ENCODE results near the gene SNRPB.
"Not testable (repeated sequence)": the region's sequence is repeated elsewhere in the genome, so short reads cannot be mapped to it uniquely, and the experiment has no call there.

SNRPB gene

DNA sequence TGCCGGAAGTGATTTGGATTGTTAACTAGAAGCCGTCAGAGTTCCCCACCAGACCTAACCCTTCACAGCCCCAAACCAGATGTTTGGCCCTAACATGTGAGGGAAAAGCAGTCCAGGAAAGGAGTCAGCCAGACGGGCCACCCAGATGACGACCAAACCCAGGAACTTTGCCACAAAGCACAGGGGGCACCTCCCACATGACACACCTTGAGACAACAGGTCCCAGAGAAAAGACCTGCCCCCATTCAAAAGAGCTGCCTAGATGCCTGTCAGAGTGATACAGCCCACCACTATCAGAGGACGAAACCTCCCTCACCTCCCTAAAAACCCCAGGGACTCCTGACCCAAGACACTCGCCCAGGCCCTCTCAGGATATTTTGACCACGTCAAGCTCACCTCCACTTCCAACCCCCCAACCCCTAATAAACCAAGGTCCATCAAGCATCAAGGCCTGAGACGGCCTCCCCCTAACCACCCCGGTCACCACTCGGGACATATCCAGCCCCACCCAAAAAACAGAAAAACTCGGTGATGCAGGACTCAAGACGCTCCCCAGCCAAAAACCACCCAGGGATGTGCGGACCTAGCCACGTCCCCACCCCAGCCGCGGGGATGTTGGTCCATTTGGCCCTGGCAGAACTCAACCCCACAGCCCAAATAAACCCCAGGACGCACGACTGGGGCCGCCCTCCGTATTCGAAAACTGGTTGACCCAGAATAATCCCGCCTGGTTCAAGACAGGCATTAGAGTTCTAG is 37.5 kb upstream of the SNRPB start:
- no peaks in the 10 kb centered on the region; the same call in 1 of the 2 replicates for H3K36me3 ChIP-seq (ENCODE audit: insufficient read depth, low read length)
- H3K9me3 ChIP-seq (ENCODE audit: low read length) = no peaks in the 10 kb centered on the region
- H3K4me1 ChIP-seq (ENCODE audit: insufficient read depth, low read length, severe bottlenecking) = peaks cover 17% of the 10 kb centered on the region
- no peak overlapping the region for H3K27ac ChIP-seq (ENCODE audit: low read depth, low read length, poor library complexity, severe bottlenecking)
- peak overlapping the region; percentile 76 for H3K4me3 ChIP-seq (ENCODE audit: low read depth, low read length, poor library complexity, severe bottlenecking)
- no peaks in the 10 kb centered on the region for H4K20me1 ChIP-seq (ENCODE audit: insufficient read depth, low read length)
- peak overlapping the region; percentile 87 for H3K4me2 ChIP-seq (ENCODE audit: low read length)
- no peaks in the 10 kb centered on the region for H3K9me2 ChIP-seq (ENCODE audit: low read depth, low read length)
- no peak overlapping the region for H2AFZ ChIP-seq (ENCODE audit: low read length)
- no peaks in the 10 kb centered on the region for H3F3A ChIP-seq (ENCODE audit: insufficient read depth, low read length)
- H3K27me3 ChIP-seq (ENCODE audit: insufficient read depth, low read length) = no peaks in the 10 kb centered on the region
- peaks cover 16% of the 10 kb centered on the region for H3K79me2 ChIP-seq (ENCODE audit: insufficient read depth, low read length)
- TF ChIP-seq, protein P1, sequence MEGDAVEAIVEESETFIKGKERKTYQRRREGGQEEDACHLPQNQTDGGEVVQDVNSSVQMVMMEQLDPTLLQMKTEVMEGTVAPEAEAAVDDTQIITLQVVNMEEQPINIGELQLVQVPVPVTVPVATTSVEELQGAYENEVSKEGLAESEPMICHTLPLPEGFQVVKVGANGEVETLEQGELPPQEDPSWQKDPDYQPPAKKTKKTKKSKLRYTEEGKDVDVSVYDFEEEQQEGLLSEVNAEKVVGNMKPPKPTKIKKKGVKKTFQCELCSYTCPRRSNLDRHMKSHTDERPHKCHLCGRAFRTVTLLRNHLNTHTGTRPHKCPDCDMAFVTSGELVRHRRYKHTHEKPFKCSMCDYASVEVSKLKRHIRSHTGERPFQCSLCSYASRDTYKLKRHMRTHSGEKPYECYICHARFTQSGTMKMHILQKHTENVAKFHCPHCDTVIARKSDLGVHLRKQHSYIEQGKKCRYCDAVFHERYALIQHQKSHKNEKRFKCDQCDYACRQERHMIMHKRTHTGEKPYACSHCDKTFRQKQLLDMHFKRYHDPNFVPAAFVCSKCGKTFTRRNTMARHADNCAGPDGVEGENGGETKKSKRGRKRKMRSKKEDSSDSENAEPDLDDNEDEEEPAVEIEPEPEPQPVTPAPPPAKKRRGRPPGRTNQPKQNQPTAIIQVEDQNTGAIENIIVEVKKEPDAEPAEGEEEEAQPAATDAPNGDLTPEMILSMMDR (IDR thresholded peaks at IDR 0.05; ENCODE audit: low read length) = no peak
- TF ChIP-seq EZH2 (IDR thresholded peaks at IDR 0.05; ENCODE audit: borderline replicate concordance, low read length) = no peak
- H3K9ac ChIP-seq (ENCODE audit: low read length) = peak overlapping the region; percentile 73

DNA sequence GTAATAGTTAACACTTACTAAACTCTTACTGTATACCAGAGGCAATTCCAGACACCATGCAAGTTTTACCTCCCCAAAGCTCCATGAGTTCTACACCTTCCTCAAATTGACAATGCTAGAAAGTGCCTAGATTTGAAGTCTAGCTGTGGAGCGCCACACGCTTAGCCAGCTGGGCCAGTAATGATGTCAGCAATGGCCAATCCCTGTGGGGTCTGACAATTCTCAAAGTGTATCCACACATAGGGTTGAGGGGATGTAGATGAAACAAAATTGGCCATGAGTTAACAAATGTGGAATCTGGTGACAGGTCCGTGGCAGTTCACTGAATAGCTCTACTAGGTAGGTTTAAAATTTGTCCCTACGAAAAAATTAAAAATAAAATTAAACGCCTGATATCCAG is 36.9 kb upstream of the SNRPB start:
- peaks cover 16% of the 10 kb centered on the region for H3K79me2 ChIP-seq (ENCODE audit: insufficient read depth, low read length)
- H3K27ac ChIP-seq (ENCODE audit: low read depth, low read length, poor library complexity, severe bottlenecking) = no peak overlapping the region
- peak overlapping the region; percentile 73 for H3K9ac ChIP-seq (ENCODE audit: low read length)

DNA sequence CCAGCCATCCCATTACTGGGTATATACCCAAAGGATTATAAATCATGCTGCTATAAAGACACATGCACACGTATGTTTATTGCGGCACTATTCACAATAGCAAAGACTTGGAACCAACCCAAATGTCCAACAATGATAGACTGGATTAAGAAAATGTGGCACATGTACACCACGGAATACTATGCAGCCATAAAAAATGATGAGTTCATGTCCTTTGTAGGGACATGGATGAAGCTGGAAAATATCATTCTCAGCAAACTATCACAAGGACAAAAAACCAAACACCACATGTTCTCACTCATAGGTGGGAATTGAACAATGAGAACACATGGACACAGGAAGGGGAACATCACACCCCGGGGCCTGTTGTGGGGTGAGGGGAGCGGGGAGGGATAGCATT is 35.8 kb upstream of the SNRPB start:
- H3K9ac ChIP-seq (ENCODE audit: low read length) = not testable (repeated sequence)

More for the DNA sequence above, 36.9 kb upstream of the SNRPB start:
- Histone ChIP-seq H3K36me3 (ENCODE audit: insufficient read depth, low read length) (no peaks in the 10 kb centered on the region; the same call in 1 of the 2 replicates), H3K4me1 (ENCODE audit: insufficient read depth, low read length, severe bottlenecking) (peaks cover 17% of the 10 kb centered on the region), H2AFZ (ENCODE audit: low read length) (no peak overlapping the region), H3F3A (ENCODE audit: insufficient read depth, low read length) (no peaks in the 10 kb centered on the region), H4K20me1 (ENCODE audit: insufficient read depth, low read length) (no peaks in the 10 kb centered on the region), H3K9me3 (ENCODE audit: low read length) (no peaks in the 10 kb centered on the region), H3K27me3 (ENCODE audit: insufficient read depth, low read length) (no peaks in the 10 kb centered on the region), H3K4me3 (ENCODE audit: low read depth, low read length, poor library complexity, severe bottlenecking) (peak overlapping the region; percentile 76), H3K4me2 (ENCODE audit: low read length) (peak overlapping the region; percentile 87), H3K9me2 (ENCODE audit: low read depth, low read length) (no peaks in the 10 kb centered on the region)
- TF ChIP-seq, protein P1 (IDR thresholded peaks at IDR 0.05; ENCODE audit: low read length) = no peak
- no peak for TF ChIP-seq EZH2 (IDR thresholded peaks at IDR 0.05; ENCODE audit: borderline replicate concordance, low read length)

DNA sequence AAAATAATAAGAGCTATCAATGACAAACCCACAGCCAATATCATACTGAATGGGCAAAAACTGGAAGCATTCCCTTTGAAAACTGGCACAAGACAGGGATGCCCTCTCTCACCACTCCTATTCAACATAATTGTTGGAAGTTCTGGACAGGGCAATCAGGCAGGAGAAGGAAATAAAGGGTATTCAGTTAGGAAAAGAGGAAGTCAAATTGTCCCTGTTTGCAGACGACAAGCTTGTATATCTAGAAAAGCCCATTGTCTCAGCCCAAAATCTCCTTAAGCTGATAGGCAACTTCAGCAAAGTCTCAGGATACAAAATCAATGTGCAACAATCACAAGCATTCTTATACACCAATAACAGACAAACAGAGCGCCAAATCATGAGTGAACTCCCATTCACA is 34.2 kb upstream of the SNRPB start:
- not testable (repeated sequence) for H4K20me1 ChIP-seq (ENCODE audit: insufficient read depth, low read length); H3K4me2 ChIP-seq (ENCODE audit: low read length); H3K9me3 ChIP-seq (ENCODE audit: low read length); H3K27ac ChIP-seq (ENCODE audit: low read depth, low read length, poor library complexity, severe bottlenecking); H3K4me3 ChIP-seq (ENCODE audit: low read depth, low read length, poor library complexity, severe bottlenecking); H3K36me3 ChIP-seq (ENCODE audit: insufficient read depth, low read length); H2AFZ ChIP-seq (ENCODE audit: low read length); H3K9ac ChIP-seq (ENCODE audit: low read length); H3K9me2 ChIP-seq (ENCODE audit: low read depth, low read length); H3F3A ChIP-seq (ENCODE audit: insufficient read depth, low read length); H3K27me3 ChIP-seq (ENCODE audit: insufficient read depth, low read length)
- Histone ChIP-seq H3K79me2 (ENCODE audit: insufficient read depth, low read length) (peaks cover 16% of the 10 kb centered on the region), H3K4me1 (ENCODE audit: insufficient read depth, low read length, severe bottlenecking) (peaks cover 15% of the 10 kb centered on the region)

More for the DNA sequence above, 35.8 kb upstream of the SNRPB start:
- not testable (repeated sequence) for H3K4me3 ChIP-seq (ENCODE audit: low read depth, low read length, poor library complexity, severe bottlenecking); H4K20me1 ChIP-seq (ENCODE audit: insufficient read depth, low read length); H3K27me3 ChIP-seq (ENCODE audit: insufficient read depth, low read length); H3K9me2 ChIP-seq (ENCODE audit: low read depth, low read length); H2AFZ ChIP-seq (ENCODE audit: low read length); H3F3A ChIP-seq (ENCODE audit: insufficient read depth, low read length); H3K4me2 ChIP-seq (ENCODE audit: low read length); H3K36me3 ChIP-seq (ENCODE audit: insufficient read depth, low read length); H3K27ac ChIP-seq (ENCODE audit: low read depth, low read length, poor library complexity, severe bottlenecking); H3K9me3 ChIP-seq (ENCODE audit: low read length)
- Histone ChIP-seq H3K79me2 (ENCODE audit: insufficient read depth, low read length) (peaks cover 16% of the 10 kb centered on the region), H3K4me1 (ENCODE audit: insufficient read depth, low read length, severe bottlenecking) (peaks cover 17% of the 10 kb centered on the region)

DNA sequence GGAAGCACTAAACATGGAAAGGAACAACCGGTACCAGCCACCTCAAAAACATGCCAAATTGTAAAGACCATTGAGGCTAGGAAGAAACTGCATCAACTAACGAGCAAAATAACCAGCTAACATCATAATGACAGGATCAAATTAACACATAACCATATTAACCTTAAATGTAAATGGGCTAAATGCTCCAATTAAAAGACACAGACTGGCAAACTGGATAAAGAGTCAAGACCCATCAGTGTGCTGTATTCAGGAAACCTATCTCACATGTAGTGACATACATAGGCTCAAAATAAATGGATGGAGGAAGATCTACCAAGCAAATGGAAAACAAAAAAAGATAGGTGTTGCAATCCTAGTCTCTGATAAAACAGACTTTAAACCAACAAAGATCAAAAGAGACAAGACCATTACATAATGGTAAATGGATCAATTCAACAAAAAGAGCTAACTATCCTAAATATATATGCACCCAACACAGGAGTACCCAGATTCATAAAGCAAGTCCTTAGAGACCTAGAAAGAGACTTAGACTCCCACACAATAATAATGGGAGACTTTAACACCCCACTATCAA is 32.3 kb upstream of the SNRPB start:
- not testable (repeated sequence) for H3K79me2 ChIP-seq (ENCODE audit: insufficient read depth, low read length)

More for the DNA sequence above, 32.3 kb upstream of the SNRPB start:
- not testable (repeated sequence) for H3K4me1 ChIP-seq (ENCODE audit: insufficient read depth, low read length, severe bottlenecking); H3K27ac ChIP-seq (ENCODE audit: low read depth, low read length, poor library complexity, severe bottlenecking); H3K9me3 ChIP-seq (ENCODE audit: low read length); H3F3A ChIP-seq (ENCODE audit: insufficient read depth, low read length); H3K9me2 ChIP-seq (ENCODE audit: low read depth, low read length); H3K9ac ChIP-seq (ENCODE audit: low read length); H2AFZ ChIP-seq (ENCODE audit: low read length); H3K4me3 ChIP-seq (ENCODE audit: low read depth, low read length, poor library complexity, severe bottlenecking); H4K20me1 ChIP-seq (ENCODE audit: insufficient read depth, low read length); H3K4me2 ChIP-seq (ENCODE audit: low read length); H3K27me3 ChIP-seq (ENCODE audit: insufficient read depth, low read length)
- H3K36me3 ChIP-seq (ENCODE audit: insufficient read depth, low read length) = peaks cover 26% of the 10 kb centered on the region

All from OCI-LY1 (cell line).